GM12872 (cell line): ENCODE measurements around the gene PIK3C2G.

Experiments used
- CTCF ChIP-seq: IDR thresholded peaks from 3 replicates; pipeline ENCODE4 v1.5.1; 2011; ENCODE audit warnings: low read depth, mild to moderate bottlenecking, low read length, moderate library complexity; ENCODE audit not compliant: insufficient read depth

The PIK3C2G gene

GRCh38 chr12:18296909-18297280, 35.6 kb downstream of the PIK3C2G start:
- no peak for TF ChIP-seq CTCF

- TF ChIP-seq CTCF = no peak
Observed at GRCh38 chr12:18297902-18298301, 36.6 kb downstream of the PIK3C2G start.

GRCh38 chr12:18302809-18303430, 41.6 kb downstream of the PIK3C2G start:
- TF ChIP-seq CTCF = no peak

- no peak for TF ChIP-seq CTCF
Observed at GRCh38 chr12:18304609-18305008, 43.3 kb downstream of the PIK3C2G start.

GRCh38 chr12:18306311-18306710, 45.0 kb downstream of the PIK3C2G start:
- no peak for TF ChIP-seq CTCF

GRCh38 chr12:18313306-18313705, 52.0 kb downstream of the PIK3C2G start:
- no peak for TF ChIP-seq CTCF

GRCh38 chr12:18320036-18320617, 58.8 kb downstream of the PIK3C2G start:
- peak; percentile 44; the same call in 1 of the 3 replicates for TF ChIP-seq CTCF
